ENCODE data around the gene RBL2. TPM values are rescaled to one million over a fixed set of nuclear protein-coding genes. Genes with fewer than 3 reads are reported as not detected.
"Not testable (repeated sequence)": the region's sequence is repeated elsewhere in the genome, so short reads cannot be mapped to it uniquely, and the experiment has no call there.

RBL2 gene
- total and polyA plus RNA-seq, 9 donors: 48.0 to 88.7 (median 71.7) TPM

DNA sequence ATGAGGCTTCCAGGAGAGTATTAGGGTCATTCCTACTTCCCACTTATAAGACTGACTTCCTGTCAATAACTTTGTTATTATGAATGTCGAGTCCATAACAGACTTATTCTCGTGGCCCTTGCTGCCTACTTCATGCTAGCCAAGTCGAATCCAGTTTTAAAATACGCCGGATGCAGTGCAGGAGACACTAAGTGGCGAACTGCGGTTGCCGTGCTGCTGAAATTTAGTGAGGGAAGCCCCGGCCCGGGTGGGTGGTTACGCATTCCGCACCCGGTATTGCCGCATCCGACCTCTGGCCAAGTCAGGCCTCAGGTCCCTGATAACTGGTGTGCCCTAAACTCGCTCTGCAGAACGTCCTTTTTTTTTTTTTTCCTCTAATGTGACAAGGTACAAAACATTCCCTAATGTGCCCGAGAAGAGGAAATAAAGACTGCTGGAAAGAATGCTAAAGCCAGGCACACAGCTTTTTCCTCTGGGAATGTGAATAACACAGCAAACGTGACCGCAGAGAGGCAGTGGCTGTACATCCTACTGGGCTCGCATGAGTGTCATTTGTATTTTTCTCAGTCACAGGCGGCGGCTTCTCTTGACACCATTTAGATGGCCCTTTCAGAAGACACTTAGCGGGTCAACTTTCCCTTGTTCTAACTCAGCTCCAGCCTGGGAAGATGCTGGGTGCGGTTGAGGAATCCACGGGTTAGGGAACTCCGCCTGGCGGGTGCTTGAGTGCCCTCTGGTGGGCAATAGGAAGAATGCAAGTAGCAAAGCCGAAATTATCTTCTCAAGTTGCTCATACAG is 75.8 kb downstream of the RBL2 start:
- DNase-seq: peak; percentile 44 to 70 (median 54)
- no peak for TF ChIP-seq POLR2A (IDR thresholded peaks at IDR 0.05)
- TF ChIP-seq, protein P1, sequence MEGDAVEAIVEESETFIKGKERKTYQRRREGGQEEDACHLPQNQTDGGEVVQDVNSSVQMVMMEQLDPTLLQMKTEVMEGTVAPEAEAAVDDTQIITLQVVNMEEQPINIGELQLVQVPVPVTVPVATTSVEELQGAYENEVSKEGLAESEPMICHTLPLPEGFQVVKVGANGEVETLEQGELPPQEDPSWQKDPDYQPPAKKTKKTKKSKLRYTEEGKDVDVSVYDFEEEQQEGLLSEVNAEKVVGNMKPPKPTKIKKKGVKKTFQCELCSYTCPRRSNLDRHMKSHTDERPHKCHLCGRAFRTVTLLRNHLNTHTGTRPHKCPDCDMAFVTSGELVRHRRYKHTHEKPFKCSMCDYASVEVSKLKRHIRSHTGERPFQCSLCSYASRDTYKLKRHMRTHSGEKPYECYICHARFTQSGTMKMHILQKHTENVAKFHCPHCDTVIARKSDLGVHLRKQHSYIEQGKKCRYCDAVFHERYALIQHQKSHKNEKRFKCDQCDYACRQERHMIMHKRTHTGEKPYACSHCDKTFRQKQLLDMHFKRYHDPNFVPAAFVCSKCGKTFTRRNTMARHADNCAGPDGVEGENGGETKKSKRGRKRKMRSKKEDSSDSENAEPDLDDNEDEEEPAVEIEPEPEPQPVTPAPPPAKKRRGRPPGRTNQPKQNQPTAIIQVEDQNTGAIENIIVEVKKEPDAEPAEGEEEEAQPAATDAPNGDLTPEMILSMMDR (IDR thresholded peaks at IDR 0.05): peak; percentile 62 to 94 (median 73)
- Histone ChIP-seq H3K36me3 (no peaks in the 10 kb centered on the region), H3K27ac (no peak overlapping the region), H3K4me1 (ENCODE audit: insufficient read depth) (no peaks in the 10 kb centered on the region), H3K9me3 (no peaks in the 10 kb centered on the region), H3K27me3 (no peaks in the 10 kb centered on the region), H3K4me3 (no peak overlapping the region)
- intact Hi-C loops (cut with DNase I): no loop called here
- WGBS, 3 donors: 41 to 49% (median 49%) methylated on average over 29 of the region's 29 CpGs

DNA sequence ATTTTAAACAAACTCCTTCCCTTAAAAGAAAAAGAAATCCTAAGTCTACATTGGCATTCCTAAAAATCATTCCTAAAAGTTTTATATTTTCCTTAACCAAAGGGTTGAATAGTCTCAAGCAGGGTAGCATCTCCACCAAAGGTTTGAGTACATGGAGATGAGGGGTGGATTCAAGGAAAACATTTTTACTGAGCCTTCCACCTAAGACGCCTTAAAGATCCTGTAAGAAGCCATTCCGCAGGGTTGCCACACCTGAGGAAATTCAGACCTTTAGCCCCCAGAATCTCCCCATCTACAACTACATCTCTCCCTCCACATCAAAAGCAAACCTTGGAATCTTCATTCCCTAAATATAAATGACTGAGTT is 76.4 kb downstream of the RBL2 start:
- Histone ChIP-seq H3K27me3 (no peaks in the 10 kb centered on the region), H3K36me3 (no peaks in the 10 kb centered on the region), H3K4me1 (ENCODE audit: insufficient read depth) (no peaks in the 10 kb centered on the region), H3K9me3 (no peaks in the 10 kb centered on the region), H3K4me3 (no peak overlapping the region), H3K27ac (no peak overlapping the region)
- DNase-seq: no peak
- TF ChIP-seq POLR2A (IDR thresholded peaks at IDR 0.05) (no peak), EP300 (IDR thresholded peaks at IDR 0.05) (no peak)
- TF ChIP-seq, protein P1 (IDR thresholded peaks at IDR 0.05): no peak
- WGBS, 3 donors: 41 to 61% (median 49%) methylated on average over 2 of the region's 2 CpGs
- intact Hi-C loops (cut with DNase I): no loop called here

DNA sequence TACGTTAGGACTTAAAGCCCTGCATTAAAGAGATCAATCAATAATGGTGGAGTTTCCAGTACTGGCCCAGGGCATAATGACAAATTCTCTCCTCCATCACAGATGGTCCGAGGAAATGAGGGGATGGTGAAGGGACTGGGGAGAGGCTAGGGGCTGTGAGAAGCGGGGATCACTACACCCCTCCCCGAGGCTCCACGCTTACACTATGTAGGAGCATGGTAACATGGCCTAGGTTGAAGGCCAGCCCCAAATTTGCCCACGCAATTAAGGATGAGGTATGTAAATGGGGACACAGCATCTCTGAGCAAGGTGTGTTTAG is 76.8 kb downstream of the RBL2 start:
- Histone ChIP-seq H3K36me3 (no peaks in the 10 kb centered on the region), H3K9me3 (no peaks in the 10 kb centered on the region), H3K27me3 (no peaks in the 10 kb centered on the region), H3K27ac (no peak overlapping the region), H3K4me1 (ENCODE audit: insufficient read depth) (no peaks in the 10 kb centered on the region), H3K4me3 (no peak overlapping the region)
- TF ChIP-seq, protein P1 (IDR thresholded peaks at IDR 0.05): no peak
- TF ChIP-seq POLR2A (IDR thresholded peaks at IDR 0.05) (no peak), EP300 (IDR thresholded peaks at IDR 0.05) (no peak)
- intact Hi-C loops (cut with DNase I): no loop called here
- DNase-seq: no peak
- 81 to 88% (median 86%) methylated on average over 6 of the region's 6 CpGs for WGBS, 3 donors

DNA sequence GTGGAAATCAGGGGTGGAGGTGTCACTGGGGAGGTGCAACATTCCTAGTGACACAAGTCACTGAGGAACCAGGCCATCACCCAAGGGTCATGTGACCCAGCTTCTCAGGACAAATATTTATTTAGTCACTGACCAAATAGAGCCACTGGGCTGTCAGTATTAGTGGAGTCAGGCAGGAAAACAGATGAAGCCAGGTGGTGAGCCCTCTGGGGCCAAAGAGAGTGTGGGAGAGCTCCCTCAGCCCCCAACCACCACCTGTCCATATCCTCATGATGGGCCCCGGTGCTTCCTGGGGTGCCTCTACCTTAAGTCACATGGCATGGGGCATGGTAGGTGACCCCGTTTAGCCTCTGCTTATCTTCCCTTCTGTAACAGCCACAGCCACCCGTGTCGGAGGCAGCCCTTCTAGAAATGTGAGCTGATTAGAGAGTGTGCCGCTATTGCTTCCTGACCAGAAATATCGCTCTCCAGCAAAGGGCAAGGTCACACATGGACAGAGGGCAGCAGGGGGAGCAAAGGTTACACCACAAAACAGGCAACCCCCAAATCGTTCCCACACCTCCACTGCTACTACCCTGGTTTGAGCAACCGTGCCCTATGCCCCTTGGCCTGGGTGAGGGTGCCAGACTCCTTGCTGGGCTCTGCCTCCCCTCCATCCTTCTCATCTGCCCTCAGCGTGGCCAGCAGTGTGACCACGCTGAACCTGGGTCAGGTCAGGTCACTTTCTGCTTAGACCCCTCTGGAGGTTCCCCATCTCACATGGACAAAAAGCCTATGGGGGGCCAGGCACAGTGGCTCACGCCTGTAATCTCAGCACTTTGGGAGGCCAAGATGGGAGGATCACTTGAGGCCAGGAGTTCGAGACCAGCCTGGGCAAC is 77.4 kb downstream of the RBL2 start:
- Histone ChIP-seq H3K9me3 (no peaks in the 10 kb centered on the region), H3K4me3 (no peak overlapping the region), H3K27ac (no peak overlapping the region), H3K27me3 (no peaks in the 10 kb centered on the region), H3K4me1 (ENCODE audit: insufficient read depth) (no peaks in the 10 kb centered on the region), H3K36me3 (no peaks in the 10 kb centered on the region)
- WGBS, 3 donors: 61 to 70% (median 63%) methylated on average over 12 of the region's 12 CpGs
- no peak for TF ChIP-seq EP300 (IDR thresholded peaks at IDR 0.05)
- TF ChIP-seq, protein P1 (IDR thresholded peaks at IDR 0.05): no peak
- TF ChIP-seq POLR2A (IDR thresholded peaks at IDR 0.05): no peak
- intact Hi-C loops (cut with DNase I): no loop called here
- DNase-seq: no peak

DNA sequence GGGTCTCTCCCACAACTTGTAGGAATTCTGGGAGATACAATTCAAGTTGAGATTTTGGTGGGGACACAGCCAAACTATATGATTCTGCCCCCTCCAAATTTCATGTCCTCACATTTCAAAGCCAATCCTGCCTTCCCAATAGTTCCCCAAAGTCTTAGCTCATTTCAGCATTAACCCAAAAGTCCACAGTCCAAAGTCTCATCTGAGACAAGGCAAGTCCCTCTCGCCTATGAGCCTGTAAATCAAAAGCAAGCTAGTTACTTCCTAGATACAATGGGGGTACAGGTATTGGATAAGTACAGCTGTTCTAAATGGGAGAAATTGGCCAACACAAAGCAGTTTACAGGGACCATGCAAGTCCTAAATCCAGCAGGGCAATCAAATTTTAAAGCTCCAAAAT is 78.5 kb downstream of the RBL2 start:
- H3K27me3 ChIP-seq; intact Hi-C loops (cut with DNase I); H3K4me1 ChIP-seq (ENCODE audit: insufficient read depth); H3K4me3 ChIP-seq; H3K9me3 ChIP-seq; H3K27ac ChIP-seq; H3K36me3 ChIP-seq; DNase-seq: not testable (repeated sequence)
- 88 to 92% (median 89%) methylated on average over 1 of the region's 1 CpG for WGBS, 3 donors

All from ovary (tissue), 9 donors.